Stimulated activated CD4-positive, alpha-beta T cell treated with anti-CD3 and anti-CD28 coated beads, TNF-alpha, amount 100 ng/mL, for 4 hours (primary cell): ENCODE measurements around the gene AMN.
A peak's percentile ranks its signal among the peaks of the same experiment; 100 is the strongest.

Experiments used
- DNase-seq, 3 experiments: peaks; one replicate each; pipeline ENCODE4 v3.0.0-alpha.2; 2020; ENCODE audit warnings: low read depth in 3 of 3

Gene AMN

DNA sequence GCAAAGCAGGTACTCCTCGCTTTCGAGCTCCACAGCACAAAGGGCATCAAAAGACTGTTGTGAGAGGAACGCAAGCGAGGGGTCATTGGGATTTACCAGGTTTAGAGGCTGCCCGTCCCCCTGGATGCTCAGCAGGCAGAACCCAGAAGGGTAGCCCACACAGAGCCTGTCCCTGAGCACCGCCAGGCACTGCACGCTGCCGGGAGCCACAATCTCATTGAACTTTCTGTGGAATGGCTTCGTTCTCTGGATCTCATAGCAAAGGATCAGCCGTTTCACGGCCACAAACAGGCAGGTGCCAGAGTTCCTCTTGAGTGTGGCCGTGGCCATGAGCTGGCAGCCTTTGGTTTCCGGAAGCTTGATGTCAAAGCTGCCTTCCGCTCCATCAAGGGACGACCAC is 21.5 kb downstream of the AMN start:
- no peak for DNase-seq

DNA sequence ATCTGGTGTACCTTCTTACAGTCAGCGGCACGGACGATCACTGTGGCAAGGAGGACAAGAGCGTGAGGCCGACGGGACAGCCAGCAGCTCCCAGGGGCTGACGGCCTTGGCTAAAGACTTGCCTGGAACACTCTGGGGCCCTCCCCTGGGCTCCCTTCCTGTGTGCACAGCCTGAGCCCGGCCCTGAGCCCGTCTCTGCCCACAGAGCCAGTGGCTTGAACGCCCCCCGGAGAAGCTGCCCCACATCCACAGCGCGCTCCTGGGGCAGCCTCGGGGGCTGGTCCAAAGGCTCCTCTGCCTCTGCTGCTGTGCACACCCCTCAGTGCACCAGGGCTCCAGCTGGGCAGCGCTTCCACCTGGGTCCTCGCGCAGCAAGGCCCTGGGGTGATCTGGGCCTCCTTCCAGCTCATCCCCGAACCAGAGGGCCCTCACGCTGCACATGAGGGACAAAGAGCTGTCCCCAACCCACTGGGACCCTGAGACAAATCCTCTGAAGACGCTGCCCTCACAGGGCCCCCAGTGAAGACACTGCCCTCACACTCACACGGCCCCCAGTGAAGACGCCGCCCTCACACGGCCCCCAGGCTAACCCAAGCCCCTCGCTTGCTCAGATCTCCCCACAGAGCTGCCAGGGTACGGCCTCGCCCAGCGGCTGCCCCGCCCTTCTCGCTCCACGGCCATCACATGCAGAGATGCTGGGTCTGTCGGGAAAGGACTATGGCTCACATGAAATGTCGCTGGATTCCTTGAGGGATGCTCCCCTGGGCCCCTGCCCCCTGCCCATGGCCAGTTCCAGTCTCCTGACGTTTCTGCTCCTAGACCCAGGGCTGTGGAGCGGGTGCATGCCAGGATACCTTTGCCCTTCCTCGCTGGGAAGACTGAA is 22.2 kb downstream of the AMN start:
- DNase-seq = no peak

DNA sequence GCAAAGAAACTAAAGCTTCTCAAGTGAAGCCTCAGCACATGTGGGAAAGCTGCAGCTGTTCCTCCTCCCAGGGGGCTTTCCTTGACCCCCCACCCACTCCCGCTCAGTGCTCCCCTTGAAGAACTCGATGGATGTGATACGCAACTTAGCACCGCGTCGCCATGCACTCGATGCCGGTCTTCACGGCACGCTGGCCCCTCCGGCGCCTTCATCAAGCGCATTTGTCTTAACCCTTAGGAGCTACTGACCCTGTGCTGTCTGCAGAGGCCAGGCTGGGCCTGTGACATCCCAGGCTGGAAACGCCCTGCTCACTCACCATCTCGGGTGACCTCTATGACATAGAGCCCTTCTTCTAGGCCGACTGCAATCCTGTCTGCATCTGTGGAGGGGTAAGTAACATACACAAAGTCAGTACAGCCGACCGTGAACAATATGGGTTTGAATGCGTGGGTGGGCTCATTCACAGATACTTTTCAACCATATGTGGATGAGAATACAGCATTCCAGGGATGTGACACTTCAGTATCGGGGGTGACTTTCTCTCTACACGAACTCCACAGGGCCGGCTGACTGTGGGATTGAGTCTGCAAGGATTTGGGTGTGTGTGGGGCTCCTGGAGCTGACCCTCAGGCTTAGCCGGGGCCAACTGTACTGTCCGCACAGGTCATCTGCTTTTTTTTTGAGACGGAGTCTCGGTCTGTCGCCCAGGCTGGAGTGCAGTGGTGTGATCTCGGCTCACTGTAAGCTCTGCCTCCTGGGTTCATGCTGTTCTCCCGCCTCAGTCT is 23.1 kb downstream of the AMN start:
- no peak for DNase-seq

DNA sequence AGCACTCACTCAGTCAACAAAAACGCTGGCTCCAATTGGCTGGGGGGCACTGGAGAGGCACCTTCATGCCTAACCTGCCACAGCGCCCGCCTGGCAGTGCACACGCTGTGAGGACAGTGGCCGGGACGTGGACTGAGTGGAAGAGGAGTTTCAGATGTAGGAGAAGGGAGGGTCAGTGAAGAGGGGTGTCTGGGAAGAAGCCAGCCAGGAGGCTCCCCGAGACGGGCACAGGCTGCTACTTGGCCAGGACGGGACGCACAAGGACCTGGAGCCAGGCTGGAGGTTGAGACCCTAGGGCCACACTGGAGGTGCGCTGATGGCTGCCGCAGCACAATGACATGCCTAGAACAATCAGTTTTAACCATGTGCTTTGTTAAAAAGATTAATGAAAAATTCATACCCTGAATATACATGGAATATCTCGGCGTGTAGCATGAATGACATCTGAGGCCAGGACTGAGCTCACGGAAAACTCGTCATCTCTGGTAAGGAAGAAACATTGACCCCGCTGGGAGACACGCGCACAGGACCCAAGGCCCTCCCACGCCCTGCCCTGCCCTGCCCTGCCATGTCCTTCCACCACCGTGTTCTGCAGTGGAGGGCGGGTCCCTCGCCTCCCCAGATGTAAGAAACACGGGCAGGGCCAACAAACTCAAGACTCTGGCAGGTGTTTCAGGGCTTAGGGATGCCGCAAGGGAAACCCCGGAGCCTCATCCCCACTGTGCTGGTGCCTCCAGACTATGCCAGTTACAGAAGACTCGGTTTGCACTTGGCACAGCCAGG is 25.0 kb downstream of the AMN start:
- DNase-seq = no peak

DNA sequence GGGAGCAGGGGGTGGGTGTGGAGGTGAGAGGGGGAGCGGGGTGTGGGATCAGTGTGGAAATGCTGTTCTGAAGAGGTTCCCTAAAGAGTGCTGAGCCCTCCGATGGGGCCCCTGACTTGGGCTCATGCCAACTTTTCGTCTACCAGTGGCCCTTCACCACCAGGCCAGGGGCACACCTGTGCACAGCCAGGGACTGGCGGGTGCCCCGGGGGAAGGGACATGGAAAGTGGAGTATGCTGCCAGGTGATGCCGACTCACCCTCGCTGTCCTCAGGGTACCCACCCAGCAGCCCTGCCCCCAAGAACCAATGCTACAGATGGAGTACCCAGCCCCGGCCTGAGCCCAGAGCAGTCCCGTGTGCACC is 26.2 kb downstream of the AMN start:
- DNase-seq = no peak

DNA sequence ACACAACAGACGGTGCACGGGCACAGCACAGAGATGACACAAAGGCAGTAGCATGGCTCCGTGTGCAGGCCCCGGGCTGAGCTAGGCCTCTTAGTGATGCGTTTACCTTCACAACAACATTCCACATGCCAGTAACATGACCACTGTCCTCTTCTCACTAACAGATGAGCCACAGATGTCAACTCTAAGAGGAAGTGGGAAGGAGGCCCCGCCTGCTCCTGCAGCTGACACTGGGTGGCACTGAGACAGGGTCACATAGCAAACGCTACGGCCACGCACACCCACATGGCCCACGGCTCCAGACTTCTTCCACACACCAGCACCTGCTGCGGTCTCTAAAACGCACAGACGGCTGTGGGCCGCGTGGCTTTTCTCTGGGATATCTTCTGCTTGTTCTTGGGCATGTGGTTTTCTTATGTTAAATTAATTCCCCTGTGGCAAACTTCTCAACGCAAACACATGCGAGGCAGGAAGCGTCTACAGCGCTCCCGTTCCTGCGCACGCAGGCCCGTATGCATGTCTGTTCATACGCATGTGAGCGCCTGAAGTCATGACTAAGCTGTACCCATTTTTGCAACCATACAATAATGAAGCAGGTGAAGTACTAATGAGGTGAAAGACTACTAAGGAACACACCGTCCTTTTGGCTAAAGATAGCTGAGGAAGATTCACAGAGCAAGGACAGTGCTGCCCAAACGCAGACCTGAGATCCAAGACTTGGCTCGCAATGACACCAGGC is 26.8 kb downstream of the AMN start:
- peak in 1 of 3 experiments; percentile 22 for DNase-seq

DNA sequence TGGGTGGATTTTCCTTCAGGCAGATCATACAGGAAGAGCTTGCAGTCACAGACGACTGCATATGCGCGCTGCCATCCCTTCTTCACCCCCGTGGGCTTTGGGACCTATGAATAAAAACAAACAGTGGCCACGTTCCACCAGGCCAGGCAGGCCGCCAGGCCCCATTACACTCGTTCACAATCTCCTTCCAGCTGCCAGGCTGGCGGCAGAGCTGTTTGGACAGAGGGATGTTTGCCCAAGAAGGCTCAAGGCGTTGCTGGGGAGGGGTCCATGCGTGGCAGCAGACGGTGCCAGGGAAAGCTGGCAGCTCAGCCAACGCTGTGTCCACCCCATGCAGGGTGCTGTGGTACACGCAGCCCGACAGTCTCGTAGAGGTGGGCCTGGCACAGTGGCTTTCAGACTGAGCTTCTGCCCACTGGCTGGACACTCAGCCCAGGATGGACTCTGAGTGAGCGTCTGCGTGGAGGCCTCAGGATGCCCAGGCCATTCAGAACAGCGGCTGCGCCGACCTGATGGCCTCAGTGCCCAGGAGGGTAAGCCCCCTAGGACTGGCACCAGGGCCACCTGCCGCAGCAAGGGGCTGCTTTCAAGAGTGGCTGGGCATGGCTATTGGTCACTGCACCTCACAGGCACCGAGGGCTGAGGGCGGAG is 27.5 kb downstream of the AMN start:
- DNase-seq = no peak

DNA sequence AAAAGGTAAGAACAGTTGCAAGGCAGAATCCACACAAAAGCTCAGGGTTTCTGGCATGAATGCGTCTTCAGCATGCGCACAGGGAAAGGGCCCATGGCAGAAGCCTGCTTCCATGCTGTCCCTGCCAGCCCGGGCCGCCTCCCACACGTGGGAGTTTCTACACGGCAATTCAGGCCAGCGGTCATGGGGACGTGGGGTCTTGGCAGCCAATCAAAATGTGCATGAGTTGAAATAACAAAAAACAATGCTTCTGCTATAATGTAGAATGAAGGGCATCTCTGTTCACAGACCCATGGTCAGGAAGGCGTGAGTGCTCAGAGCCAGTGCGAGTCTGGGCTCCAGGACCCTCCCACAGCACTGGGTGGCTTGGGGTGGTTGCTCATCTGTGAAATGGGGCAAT is 28.6 kb downstream of the AMN start:
- no peak for DNase-seq

DNA sequence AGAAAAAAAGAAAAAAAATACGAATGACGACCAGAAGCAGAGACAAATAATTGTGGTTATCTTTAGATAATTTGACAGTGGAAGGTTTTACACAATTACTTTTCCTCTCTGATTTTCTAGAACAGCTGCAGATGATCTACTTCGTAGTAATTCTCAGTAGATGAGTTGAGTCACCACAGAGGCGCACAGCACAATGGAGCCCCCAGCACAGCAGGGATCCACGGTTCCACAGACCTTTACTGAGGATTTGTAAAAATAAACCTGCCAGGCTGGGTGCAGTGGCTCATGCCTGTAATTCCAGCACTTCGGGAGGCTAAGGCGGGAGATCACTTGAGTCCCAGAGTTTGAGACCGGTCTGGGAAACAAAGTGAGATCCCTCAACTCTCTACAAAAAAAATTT is 29.3 kb downstream of the AMN start:
- DNase-seq = no peak

DNA sequence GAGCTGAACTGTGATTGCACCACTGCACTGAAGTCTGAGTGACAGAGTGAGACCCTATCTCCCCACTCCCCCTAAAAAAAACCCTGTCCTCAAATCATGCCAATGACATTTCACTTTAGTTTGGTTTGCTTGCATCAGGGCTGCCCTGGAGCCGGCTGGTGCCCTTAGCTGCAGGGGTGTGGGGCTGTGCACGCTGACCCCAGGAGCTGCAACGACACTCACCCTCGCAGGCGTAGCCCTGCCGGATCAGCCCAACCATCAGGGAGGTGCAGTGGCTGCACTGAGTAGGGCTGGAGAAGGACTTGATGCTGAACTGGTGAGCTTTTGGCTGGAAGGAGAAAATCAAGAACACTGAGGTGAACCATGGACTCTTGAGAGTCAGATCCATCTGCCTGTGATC is 29.8 kb downstream of the AMN start:
- DNase-seq = no peak

DNA sequence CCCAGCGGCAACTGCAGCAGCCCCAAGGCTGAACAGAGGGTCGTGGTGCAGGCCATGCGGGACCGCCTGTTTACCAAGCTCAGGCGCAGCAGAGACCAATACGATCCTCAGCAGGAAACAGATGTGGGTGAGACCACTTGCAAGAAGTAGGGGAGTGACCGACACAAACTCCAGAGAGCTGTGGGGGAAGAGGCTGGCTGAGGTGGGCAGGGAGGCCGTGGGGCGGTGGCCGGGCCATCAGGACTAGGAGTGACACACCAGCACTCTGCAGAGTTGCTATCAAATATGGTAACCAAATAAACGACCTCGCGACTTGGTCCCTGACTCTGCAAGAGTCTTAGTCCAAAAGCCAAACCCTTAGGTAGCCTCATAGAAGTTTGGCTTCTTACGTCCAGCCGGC is 30.6 kb downstream of the AMN start:
- no peak for DNase-seq

DNA sequence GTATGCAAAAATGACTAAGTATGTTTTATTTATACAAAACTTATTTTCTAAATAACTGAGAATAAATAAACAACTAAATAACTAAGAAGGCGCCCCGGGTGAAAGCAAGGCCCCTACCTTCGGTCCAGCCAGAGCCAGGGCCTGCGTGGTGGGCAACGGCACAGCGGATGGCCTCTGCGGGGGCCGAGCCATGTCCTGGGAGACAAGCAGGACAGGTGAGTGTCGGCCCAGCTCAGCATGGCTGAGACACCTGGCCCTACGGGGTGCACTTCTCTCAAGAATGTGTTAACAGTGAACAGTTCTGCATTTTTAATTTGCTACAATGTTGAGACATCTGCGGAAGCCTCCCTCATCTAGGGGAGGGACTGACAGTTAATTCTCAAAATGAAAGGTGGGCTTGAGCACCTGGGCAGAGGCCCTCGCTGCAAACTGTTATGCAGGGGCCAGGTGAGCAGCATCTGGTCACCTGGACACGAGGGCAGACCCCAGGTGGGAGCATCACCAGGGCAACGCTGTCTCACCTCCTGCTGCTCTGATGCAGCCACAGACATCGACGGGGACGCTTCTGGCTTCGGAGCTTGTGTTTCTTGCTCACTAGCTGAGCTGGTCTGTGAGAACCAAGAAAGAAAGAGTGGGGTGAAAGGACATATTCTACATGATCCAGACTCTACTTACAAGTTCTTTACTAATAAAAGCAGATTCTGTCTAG is 31.8 kb downstream of the AMN start:
- DNase-seq = no peak

DNA sequence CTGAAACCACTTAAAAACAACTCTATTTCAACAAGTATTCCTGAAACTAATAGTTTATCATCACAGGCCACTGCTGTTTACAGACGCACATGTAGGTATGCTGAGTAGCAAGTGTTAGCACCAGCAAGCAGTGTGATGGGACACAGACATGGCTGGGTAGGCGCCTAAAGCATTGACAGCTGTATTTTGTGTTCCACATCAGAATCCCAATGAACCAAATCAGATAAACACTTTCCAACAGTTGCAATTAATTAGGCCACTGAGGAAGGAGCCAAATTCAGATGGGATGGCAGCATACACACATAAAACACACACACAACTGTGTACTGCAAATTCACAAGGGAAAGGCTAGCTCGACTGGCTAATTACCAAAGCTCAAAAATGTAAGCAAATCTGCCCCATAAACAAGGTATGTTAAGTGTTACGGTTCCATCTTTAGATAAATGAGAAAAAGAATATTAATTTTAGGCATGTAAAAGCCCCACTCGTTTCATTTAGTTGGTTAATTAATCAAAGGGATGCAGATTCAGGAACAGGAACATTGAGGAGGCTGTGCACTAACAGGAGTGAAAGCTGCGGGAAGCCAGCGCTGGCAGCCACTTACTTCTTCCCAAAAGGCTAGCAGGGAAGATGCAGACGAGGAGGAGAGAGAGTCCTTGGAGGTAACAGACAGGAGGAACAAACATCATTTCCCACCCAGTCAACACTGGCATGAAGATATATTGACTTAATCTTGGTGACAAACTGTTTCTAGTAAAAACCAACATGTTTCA is 33.4 kb downstream of the AMN start:
- no peak for DNase-seq

DNA sequence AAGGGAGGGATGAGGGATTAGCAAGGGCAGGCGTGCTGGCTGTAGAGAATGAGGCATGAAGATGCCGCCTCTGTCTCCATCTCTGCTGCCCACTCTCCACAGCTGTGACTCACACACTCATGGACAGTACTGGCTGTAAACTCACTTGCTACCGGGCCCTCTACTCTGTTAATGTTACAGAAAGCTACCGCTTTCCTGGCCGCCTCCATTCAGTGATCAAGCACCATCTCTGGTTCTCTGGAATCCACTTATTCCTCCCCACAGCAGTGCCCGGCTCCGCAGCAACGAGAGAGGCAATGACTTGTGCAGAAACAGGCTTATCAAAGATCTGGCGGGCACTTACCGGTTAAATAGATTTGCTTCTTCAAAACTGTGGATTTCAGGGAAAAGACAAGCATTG is 34.8 kb downstream of the AMN start:
- DNase-seq = no peak

DNA sequence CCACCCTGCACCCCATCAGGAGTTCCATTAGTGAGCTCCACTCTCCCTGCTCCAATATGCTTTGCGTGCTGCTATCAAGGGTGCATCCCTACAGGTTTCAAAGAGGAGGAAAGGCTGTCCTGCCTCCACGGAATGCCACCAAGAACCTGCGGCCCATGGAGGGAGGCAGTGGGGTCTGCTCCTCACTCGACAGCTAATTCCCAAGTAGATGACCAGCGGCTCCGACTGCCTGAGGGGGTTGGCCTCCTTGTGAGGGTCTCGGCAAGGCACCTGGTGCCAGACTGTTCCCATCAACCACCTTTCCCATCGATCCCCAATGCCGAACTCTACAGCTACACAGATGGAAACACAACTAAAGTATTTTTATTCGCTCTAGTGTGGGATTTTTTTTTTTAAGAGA is 36.0 kb downstream of the AMN start:
- DNase-seq = no peak

DNA sequence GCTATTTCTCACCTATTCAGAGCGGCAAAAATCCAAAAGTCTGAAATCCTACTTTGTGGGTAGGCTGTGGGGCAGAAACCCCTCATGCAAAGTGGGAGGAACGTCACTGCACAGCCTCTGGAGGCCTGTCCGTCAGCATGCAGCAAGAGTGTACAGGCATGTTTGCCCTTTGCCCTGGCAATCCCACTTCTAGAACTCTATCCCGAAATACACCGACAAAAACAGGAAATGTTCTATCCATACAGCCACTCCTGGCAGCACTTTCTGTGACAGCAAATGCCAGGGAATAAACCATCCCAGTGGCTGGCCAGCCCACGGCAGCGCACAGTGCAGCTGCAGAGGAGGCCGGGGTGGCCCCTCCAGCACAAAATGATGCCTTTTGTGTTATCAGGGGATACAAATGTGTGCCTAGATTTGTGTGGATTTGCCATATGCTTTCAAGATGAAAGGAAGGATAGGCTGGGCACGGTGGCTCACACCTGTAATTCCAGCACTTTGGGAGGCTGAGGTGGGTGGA is 39.7 kb downstream of the AMN start:
- no peak for DNase-seq

DNA sequence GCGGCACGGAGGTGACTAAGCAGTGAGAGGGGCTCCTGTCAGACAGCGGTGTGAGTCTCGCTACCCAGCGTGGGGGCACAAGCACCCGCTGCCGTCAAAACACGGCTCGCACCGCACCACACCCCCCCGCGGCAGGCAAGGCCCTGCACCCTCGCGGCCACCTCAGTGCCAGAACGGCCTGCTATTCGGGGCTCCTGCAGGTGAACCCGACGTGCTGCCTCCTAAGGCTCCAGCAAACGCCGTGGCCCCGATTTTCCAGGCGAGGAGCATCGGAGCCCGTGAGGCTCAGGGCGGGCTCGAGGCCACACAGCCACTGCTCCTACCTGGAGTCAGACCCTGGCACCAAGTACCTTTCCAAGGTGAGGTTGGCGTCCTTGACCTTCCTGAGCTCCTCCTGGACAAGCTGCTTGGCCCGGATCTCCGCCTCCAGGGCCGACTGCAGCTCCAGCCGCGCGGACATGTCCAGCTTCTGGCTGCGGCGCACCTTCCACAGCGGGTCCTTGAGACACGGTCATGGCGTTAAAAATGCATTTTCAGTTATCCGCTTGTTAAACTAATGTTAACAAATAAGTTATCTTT is 41.8 kb downstream of the AMN start:
- DNase-seq = no peak

DNA sequence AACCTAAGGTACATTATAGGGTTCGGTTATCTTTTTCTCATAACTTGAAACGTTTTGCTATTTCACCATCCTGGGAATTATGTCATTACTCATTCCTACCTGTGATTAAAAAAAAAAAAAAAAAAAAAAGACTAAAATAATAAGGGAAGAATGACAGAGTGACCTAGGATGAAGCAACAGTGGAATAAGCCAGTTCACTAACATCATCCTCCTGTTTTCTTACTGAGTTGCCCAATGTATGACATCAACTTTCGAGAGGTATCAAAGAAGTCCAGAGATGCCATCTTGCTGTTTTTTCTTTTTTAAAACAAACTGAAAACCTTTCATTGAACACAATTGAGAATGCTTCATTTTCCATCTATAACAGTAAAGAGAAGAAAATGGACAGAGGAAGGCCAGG is 42.8 kb downstream of the AMN start:
- DNase-seq = no peak

DNA sequence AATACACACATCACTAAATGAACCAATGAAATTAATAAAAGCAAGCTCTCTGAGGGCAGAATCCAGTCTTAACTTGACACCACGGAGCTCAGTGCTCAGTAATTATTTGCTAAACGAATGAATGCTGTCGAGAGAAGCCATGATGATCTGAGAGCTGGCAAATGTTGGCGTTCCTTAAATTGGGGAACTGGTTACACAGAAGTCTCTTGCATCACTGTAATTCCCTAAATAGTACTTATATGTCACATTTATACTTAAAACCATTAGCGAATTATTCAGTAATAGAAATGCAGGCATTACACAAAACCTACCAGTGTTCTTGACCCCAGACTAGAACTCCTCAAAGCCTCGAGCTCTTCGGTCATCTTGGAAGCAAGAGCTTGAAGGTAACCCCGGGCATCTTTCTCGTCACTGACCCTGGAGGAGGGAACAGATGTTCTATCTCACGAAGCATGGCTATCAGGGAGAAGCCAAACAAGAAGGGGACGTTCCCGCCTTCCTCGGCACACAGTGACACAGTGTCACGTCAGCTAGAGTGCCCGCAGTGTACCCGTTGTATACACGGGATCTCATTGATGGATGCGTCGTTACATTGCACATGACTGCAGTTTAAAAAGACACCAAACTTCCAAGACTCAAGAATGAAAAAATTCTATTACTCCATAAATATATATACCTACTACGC is 43.6 kb downstream of the AMN start:
- DNase-seq = no peak
